OCI-LY3 (cell line): ENCODE measurements around the gene RSKR.

Experiments used
- EZH2phosphoT487 ChIP-seq: fragments of 200-600 bp; shearing (Covaris generic); IDR thresholded peaks from 2 replicates; pipeline ENCODE4 v1.6.1; 2018; ENCODE audit warnings: antibody characterized with exemption, mixed run types, low read depth
- TF ChIP-seq, protein P1 (sequence below): fragments of 200-600, 300-600 bp; sonication (generic); IDR thresholded peaks from 2 replicates; pipeline ENCODE4 v1.5.1; 2014; ENCODE audit warnings: antibody characterized with exemption, low read length, low read depth

DNA sequence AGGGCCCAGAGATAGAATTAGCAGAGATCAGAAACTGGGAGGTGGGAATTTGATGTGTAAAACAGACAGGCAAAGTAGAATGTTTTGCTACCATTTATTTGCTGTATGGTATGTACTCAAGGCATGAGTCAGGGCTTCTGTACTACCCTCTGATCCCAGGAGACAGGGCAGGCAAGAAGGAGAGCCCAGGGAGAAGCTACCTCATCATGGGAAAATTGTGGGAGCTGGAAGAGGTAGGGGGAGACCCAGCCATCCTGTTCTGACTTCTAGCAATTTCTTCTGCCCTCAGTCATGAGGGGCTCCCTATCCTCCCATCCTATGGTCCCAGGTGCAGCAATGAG, 41.0 kb downstream of the RSKR start:
- TF ChIP-seq, protein P1, sequence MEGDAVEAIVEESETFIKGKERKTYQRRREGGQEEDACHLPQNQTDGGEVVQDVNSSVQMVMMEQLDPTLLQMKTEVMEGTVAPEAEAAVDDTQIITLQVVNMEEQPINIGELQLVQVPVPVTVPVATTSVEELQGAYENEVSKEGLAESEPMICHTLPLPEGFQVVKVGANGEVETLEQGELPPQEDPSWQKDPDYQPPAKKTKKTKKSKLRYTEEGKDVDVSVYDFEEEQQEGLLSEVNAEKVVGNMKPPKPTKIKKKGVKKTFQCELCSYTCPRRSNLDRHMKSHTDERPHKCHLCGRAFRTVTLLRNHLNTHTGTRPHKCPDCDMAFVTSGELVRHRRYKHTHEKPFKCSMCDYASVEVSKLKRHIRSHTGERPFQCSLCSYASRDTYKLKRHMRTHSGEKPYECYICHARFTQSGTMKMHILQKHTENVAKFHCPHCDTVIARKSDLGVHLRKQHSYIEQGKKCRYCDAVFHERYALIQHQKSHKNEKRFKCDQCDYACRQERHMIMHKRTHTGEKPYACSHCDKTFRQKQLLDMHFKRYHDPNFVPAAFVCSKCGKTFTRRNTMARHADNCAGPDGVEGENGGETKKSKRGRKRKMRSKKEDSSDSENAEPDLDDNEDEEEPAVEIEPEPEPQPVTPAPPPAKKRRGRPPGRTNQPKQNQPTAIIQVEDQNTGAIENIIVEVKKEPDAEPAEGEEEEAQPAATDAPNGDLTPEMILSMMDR: no peak
- no peak for TF ChIP-seq EZH2phosphoT487
